Stimulated activated CD4-positive, alpha-beta T cell treated with anti-CD3 and anti-CD28 coated beads, Interleukin-4, amount 100 ng/mL, for 48 hours (primary cell): ENCODE data around the gene ADIG.
A peak's percentile ranks its signal among the peaks of the same experiment; 100 is the strongest.

Source experiments
- DNase-seq, 2 donors: peaks; one replicate each; pipeline ENCODE4 v3.0.0-alpha.2; 2020; ENCODE audit warnings: low read depth in 2 of 2

Gene ADIG

GRCh38 chr20:38601216-38602184 lies 20.5 kb downstream of the ADIG start, which contains the start of gene ARHGAP40:
Gene ARHGAP40 (plus strand): TSS chr20:38601809.
- DNase-seq, result peak in 1 of 2 donors; percentile 17

DNA sequence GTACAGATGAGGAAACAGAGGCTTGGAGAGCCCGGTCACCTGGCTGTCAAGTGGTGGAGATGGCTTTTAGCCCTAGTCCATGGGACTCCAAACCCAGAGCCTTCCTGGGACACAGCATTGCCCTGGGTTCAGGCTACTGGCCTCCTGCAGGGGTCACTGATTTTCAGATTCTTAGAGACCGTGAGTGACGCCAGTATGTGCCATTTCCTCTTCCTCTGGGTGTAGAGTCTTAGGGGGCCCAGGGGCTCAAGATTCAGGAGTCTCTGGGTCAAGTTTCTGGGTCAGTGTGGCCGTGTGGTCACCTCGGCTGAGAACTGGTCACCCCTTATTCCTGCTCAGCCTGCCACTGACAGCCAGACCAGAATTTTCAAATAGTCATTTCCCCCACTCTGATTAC lies 21.2 kb downstream of the ADIG start:
- no peak for DNase-seq

DNA sequence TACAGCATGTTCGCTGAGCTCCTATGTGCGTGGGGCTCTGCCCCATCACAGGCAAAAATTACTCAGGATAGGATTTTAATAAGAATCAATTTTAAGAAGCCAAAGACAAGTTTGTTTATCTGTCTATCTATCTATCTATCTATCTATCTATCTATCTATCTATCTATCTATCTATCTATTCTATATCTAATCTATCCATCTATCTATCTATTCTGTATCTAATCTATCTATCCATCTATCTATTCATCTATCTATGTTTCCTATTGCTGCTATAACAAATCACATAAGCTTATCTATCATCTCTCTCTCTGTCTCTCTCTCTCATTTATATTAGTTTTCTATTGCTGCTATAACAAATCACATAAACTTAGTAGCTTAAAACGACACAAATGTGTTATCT lies 22.3 kb downstream of the ADIG start:
- no peak for DNase-seq

GRCh38 chr20:38604873-38605303 lies 23.9 kb downstream of the ADIG start:
- no peak for DNase-seq

DNA sequence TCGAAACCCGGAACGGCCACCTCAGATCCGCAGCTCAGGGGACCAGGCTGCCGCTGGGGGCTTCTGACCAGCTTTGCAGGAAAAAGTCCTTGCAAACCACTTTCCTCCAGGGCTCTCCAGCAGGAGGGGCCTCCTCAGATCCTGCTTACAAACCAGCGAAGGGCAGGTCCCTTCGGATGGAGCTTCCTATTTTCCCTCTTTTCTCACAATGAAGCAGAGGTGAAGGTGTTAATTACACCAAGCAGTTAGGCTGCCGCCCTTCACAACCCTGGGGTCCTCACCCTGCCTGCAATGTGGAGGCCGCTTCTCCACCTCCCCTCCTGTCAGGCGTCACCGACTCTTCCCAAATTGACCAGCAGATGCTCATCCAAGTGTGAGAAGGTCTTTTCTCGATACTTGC lies 26.4 kb downstream of the ADIG start:
- no peak for DNase-seq

DNA sequence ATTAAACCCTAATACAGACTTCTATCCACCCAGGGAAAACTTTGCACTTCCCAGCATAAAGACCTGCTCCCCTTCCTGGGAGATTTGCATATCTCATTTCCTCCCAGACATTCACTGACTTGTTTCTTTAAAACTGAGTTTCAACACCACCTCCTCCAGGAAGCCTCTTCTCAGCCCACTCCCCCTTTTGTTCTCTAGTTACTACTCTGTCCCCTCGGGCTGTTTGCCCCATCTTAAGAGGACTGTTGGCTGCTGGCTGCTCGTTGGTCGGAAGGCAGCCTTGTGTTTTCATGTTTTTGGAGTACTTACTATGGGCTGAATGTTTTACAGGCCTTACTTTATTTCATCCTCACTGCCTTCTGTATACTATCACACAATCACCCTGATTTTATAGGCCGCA lies 27.2 kb downstream of the ADIG start:
- no peak for DNase-seq

DNA sequence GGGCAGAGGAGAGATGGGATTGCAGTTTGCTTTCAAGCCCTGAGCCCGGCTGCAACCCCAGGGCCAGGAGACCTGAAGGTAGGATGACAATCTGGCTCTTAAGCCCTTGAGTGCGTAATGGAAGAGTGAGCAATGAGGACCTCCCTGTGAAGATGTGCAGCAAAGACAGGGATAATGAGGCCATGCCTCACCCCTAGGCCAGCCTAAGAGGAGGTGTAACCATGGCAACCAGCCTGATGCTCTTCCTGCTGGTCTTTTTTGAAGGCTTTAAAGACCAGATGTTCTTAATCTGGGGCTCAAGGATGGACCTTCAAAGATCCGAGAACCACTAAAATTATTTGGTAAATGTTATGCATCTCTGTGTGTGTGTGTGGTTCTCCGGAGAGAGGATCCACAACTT lies 28.8 kb downstream of the ADIG start:
- no peak for DNase-seq

DNA sequence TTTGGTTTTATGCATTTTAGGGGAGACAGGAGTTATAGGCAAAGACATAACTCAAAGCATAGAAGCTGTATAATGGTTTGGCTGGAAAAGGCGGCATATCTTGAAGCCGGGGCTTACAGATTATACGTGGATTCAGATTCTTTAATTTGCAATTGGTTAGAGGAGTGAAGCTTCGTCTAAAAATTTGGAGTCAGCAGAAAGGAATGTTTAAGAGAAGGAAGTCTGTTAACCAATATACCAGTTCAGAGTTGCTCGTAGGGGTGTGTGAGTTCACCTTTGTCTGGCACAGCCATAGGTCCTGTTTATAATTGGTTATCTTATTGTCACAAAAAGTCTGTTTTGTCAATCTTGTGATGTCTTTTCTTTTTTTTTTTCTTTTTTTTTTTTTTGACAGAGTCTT lies 29.5 kb downstream of the ADIG start:
- no peak for DNase-seq

- DNase-seq, result no peak
Observed at GRCh38 chr20:38612751-38613515, 31.9 kb downstream of the ADIG start.

- no peak for DNase-seq
Observed at GRCh38 chr20:38615283-38615682, 34.3 kb downstream of the ADIG start.

DNA sequence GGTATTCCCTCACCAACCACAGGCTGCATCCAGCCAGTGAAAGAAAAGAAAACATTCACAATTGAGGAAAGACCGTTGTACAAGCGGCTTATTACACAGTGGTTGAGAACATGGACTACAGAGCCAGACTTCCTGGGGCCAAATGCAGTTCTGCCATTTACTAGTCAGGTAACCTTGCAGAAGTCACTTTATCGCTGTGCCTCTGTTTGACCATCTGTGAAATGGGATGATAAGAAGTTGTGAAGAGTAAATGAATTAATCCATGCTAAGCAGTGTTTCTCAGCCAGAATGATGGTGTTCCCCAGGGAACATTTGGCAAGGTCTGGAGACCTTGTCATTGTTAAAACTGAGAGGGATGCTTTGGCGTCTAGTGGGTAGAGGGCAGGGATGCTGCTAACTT lies 35.5 kb downstream of the ADIG start:
- no peak for DNase-seq

DNA sequence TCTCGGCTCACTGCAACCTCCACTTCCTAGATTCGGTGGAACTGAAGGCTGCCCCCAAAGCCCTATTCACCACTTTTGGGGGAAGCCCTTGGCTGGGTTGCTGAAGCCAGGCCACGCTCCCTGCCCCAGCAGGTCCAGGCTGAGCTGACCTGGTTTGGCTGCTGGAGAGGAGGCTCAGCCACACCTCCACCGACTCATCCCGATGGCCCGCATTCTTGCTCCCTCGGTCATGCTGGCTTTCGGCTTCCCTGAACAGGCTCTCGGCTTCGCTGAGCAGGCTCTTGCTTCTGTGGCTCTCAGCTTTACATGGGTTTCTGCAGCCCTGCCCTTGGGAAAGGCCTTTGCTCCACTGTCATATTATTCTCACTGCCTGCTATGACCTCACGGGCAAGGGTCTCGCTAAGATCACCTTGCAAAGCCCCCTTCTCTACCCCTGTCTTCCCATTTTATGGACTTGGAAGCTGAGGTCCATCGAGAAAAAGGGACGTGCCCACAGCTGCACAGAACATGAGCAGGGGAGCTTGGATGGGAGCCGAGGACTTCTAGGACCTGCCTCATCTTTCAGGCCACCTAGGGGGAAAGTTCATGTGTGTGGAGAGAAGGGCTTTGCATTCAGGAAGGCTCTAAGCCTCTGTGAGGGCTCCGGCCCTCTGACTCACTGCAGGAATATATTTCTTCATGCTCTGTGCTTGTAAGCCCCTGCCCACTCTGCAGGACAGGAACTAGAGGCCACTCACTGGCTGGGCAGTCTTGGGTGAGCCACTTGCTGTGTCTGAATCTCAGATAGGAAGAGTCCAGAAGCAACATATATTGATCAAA lies 36.2 kb downstream of the ADIG start:
- DNase-seq, result no peak

DNA sequence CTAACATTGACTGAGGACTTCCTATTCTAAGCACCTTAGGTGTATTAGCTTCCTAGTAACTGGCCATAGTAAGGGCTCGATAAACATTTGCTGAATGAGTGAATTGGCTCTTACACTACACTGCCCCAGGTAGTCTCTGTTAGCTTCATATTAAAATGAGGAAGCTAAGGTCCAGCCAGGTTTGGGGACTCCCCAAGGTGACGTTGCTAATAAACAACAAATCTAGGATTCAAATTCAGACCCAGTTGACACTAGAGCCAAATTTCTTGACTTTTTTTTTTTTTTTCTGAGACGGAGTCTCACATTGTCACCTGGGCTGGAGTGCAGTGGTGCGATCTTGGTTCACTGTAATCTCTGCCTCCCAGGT lies 36.8 kb downstream of the ADIG start:
- no peak for DNase-seq

GRCh38 chr20:38620441-38620840 lies 39.4 kb downstream of the ADIG start:
- no peak for DNase-seq

DNA sequence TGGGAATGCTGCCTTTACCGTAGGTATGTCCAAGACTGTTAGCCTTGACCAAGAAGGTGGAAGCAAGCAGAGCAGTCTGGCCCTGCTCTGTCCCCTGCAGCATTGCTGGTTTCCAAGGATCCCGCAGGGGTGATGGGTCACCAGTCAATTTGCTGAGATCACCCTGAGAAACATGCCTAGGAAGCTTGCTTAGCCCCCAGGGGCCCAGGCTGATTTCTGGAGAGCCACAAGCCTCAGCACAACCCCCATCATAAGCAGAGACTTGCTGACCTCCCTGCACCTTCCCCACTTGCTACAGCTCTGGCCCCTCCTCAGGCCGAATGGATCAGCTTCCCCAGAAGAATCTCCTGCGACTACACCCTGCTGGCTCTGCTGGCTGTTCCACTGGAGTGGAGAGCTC lies 42.1 kb downstream of the ADIG start:
- DNase-seq, result no peak

DNA sequence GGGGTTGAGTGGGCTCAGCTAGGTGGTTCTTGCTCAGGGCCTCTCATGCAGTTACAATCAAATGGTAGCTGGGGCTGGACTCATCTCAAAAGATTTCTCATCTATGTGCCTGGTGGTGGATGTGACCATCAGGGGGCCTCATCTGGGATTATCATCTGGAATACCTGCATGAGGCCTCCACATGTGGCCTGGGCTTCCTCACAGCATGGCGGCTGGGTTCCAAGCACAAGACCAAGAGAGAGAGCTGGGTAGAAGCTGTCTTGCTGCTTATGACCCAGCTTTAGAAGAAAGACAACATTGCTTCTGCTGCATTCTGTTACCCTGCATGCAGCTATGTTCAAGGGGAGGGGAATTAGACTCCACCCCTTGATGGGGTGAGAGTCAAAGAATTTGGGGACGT lies 43.1 kb downstream of the ADIG start:
- DNase-seq, result no peak

- DNase-seq, result no peak
Observed at GRCh38 chr20:38625896-38626295, 44.9 kb downstream of the ADIG start.

DNA sequence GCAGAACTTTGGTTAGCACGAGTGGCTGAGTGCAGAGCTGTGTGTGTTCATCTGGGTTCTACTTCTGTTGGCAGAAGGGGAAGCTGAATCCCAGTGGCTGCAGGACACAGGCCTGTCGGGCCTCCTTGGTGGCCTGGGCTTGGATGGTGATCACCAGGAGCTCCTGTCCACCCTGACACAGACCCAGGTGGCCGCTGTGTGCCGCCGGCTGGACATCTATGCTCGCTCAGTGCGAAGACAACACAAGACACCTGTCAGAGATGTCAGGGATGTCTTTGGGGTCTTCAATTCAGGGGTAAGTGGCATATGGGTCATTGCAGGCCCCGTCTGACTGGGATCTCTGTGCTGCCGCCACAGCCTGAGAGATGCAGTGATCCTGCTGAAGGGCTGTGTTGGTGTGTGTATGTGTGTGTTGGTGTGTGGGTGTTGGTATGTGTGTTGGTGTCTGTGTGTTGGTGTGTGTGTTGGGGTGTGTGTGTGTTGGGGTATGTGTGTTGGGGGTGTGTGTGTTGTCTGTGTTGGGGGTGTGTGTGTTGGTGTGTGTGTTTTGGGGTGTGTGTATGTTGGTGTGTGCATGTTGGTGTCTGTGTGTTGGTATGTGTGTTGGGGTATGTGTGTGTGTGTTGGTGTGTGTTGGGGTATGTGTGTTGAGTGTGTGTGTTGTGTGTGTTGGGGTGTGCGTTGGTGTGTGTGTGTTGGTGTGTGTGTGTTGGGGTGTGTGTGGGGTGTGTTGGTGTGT lies 46.1 kb downstream of the ADIG start:
- no peak for DNase-seq

- no peak for DNase-seq
Observed at GRCh38 chr20:38628580-38629470, 47.8 kb downstream of the ADIG start.

DNA sequence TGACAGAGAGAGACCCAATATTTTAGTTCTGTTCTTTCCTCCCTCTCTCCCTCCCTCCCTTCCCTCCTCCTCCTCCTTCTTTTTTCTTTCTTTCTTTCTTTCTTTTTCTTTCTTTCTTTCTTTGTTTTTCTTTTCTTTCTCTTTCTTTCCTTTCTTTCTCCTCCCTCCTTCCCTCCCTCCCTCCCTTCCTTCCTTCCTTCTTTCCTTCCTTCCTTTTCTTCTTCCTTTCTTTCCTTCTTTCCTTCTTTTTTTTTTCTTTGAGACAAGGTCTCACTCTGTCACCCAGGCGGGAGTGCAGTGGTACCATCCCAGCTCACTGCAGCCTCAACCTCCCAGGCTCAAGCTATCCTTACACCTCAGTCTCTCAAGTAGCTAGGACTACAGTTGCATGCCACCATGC lies 49.0 kb downstream of the ADIG start:
- DNase-seq, result no peak
